OCI-M2 (cell line): ENCODE results near the gene ST6GAL2.

Experiments used
- DNase-seq: peaks from one replicate; lab custom pipeline; 2025; ENCODE audit not compliant: unreplicated experiment; lab: John Stamatoyannopoulos, UW

ST6GAL2 gene

DNA sequence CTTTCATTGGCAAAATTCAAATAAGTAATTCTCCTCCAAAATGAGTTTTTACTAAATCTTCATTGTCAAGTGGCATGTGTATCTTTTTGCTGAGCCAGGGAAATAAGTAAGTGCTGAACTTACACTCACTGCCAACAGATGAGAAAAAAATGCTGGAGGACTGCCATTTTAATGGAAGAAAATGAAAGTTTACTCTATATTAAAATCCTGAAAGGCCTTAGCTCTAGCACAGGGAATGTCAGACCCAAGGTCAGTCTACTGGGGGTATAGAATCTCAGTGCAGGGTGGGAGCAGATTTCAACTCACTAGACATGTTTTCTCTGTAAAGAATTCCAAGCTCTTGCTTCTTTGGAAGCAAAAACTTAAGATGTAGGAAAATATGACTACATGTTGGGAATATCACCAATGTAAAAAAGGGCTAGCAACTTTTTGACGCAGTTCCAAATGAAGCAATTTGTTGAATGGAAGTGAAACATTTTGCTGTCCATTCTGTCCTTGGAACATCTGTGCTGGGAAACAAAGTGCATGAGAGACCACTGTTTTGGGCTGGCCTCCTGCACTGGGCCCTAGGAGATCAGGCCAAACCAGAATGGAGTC lies 127.0 kb downstream of the ST6GAL2 start:
- DNase-seq, result no peak
